Measurements from ENCODE around the gene BTBD19. TPM values are rescaled to one million over a fixed set of nuclear protein-coding genes. Genes with fewer than 3 reads are reported as not detected.
A peak's percentile ranks its signal among the peaks of the same experiment; 100 is the strongest.

The BTBD19 gene
- total RNA-seq, 1 donor from 2014 or later: 22.2 TPM

DNA sequence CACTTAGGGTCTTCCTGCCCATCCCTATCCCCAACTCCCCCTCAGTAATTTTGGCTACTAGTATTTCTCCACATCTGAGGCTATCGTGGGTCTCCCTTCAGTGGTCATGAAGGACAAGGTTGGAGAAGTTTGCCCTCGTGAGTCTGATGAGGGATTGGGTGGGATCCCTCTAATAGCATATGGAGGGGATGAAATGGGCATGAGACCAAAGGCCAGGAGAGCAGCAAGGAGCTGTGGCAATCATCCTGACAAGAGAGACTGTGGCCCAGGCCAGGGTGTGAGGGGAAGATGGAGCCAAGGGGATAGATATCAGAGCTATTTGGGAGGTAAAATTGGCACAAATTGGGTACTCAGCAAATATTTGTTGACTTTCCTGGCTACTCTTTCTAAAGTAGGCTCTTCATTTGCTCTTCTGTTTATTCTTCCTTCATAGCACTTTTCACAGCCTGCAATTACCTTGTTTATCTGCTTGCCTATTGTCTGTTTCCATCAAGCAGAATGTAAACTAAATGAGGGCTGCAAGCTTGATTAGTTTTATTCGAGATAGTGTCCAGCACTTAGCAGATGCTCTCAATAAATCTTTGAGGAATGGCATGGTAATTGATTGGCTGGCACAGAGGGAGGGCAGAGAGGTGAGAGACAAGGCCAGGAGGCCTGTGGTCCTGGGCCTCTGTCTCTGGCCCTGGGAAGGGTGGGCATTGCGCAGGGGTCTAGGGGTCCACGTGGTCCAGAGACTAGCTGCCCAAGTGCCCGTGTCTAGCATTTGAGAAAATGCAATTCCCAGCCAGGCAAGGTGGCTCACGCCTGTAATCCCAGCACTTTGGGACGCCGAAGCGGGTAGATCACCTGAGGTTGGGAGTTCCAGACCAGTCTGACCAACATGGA lies 9.6 kb upstream of the BTBD19 start:
- Mint-ChIP-seq H3K4me1 (peaks cover 26% of the 10 kb centered on the region), H3K36me3 (ENCODE audit: low read depth) (peaks cover 28% of the 10 kb centered on the region), H3K27me3 (no peaks in the 10 kb centered on the region), H3K27ac (peak overlapping the region; percentile 100), H3K9me3 (no peaks in the 10 kb centered on the region), H3K4me3 (peak overlapping the region; percentile 99)
- intact Hi-C loops (cut with micrococcal nuclease): no loop called here
- peak; percentile 65 for DNase-seq

DNA sequence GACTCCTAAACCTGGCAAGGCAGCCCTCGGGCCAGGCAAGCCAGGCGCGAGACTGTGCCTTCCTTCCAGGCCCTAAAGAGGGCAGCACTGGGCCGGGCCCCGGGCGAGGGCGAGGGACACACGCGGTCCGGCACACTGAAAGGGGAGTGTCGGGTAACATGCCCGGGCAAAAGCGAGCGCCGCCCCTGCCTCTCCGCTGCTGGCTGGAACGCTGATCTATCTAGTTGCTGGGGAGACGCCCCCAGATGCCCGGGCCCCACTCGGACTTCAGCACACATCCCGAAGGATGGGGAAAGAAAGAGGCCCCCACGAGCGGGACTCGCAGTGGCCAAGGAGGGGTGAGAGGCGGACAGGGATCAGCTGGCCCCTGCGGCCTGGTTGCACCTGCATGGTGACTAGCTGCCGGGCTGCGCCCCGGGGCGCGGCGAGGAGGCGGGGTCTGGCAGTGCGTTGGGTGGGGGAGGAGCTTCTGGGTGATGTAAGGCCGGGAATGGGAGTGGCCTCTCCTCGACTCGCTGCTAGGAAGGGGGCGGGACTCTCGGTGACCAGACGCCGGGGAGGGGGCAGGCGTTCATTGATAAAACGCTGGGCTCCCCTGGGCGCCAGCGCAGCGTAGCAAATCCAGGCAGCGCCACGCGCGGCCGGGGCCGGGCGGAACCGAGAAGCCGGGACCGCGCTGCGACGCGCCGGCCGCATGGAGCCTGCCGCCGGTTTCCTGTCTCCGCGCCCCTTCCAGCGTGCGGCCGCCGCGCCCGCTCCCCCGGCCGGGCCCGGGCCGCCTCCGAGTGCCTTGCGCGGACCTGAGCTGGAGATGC lies 8.3 kb upstream of the BTBD19 start, which contains the start of gene PLK3:
Gene PLK3 (plus strand): TSS at position 608 of the 815 bp plus-strand sequence. CDS start 87 bp downstream, at position 695.
- Mint-ChIP-seq H3K36me3 (ENCODE audit: low read depth) (peaks cover 40% of the 10 kb centered on the region), H3K4me3 (peak within 1 kb of the TSS; percentile 99), H3K27ac (peak within 1 kb of the TSS; percentile 100), H3K9me3 (no peaks in the 10 kb centered on the region), H3K27me3 (no peaks in the 10 kb centered on the region), H3K4me1 (peaks cover 35% of the 10 kb centered on the region)
- peak; percentile 99 for DNase-seq
- intact Hi-C loops (cut with micrococcal nuclease): loop anchor here (2.0 to 10.0 kb wide), 4 partner anchors 502 to 785 kb away; partner anchors contain the start of genes MUTYH, NASP, TESK2 and TOE1

DNA sequence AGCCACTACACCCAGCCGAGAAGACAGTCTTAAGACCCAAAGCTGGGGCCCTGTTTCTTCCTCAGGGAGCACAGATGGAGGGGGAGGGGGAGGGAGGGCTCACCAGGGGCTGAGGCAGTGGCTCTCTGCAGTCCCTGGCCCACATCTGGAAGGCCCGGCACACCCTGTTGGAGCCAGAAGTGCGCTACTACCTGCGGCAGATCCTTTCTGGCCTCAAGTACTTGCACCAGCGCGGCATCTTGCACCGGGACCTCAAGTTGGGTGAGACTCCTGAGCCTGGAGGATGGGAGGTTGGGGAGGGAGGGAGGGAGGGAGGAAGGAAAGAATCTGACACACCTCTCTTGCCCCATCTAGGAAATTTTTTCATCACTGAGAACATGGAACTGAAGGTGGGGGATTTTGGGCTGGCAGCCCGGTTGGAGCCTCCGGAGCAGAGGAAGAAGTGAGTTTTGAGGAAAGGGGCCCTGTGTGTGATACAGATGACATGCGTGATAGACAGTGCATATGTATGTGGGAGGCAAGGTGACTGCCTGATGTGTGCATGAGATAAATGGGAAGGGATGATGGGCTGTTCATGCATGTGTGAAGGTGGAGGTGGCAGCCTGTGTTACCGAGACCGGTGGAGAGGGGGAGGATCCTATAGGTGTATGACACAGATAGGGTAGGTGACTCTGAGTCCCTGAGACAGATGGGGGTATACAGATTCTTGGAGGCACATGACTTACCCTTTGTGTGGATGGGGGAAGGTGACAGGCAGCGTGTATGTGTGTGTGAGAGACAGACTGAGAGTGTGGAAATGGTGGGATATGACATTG lies 6.6 kb upstream of the BTBD19 start:
- H3K36me3 Mint-ChIP-seq (ENCODE audit: low read depth): peaks cover 52% of the 10 kb centered on the region
- H3K27me3 Mint-ChIP-seq: no peaks in the 10 kb centered on the region
- intact Hi-C loops (cut with micrococcal nuclease): loop anchor here (1.0 to 10.0 kb wide), 6 partner anchors 8 to 783 kb away; partner anchors contain the start of genes MUTYH, NASP, TESK2 and TOE1
- H3K9me3 Mint-ChIP-seq: no peaks in the 10 kb centered on the region
- peak overlapping the region; percentile 96 for H3K4me3 Mint-ChIP-seq
- peaks cover 44% of the 10 kb centered on the region for H3K4me1 Mint-ChIP-seq
- peak; percentile 79 for DNase-seq
- peak overlapping the region; percentile 89 for H3K27ac Mint-ChIP-seq

DNA sequence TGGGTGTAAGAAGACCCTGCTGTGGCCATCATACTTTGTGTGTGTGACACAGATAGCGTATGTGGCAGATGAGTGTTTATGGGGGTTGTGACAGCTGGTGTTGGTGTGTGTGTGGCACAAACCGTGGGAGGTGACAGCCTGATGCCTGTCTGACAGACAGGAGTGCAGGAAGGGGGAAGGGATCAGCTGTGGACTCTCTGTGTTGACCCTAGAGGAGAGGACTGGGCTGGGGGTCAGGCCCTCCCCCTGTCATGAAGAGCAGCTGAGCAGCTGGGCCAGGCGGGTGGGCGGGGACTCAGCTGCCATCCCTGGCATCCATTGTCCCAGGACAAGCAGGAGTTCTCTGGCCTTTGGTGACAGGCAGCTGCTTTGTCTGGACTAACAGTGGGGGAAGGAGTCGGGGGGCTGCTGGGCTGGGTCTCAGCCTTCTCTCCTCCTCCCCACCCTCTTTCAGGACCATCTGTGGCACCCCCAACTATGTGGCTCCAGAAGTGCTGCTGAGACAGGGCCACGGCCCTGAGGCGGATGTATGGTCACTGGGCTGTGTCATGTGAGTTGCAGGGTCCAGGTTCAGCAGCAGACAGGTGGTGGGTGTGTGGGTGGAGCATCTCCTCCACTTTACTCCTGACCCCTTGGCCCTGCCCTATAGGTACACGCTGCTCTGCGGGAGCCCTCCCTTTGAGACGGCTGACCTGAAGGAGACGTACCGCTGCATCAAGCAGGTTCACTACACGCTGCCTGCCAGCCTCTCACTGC lies 5.8 kb upstream of the BTBD19 start:
- Mint-ChIP-seq H3K9me3 (no peaks in the 10 kb centered on the region), H3K27ac (peak overlapping the region; percentile 89), H3K4me3 (peak overlapping the region; percentile 96), H3K27me3 (no peaks in the 10 kb centered on the region), H3K36me3 (ENCODE audit: low read depth) (peaks cover 60% of the 10 kb centered on the region), H3K4me1 (peaks cover 52% of the 10 kb centered on the region)
- intact Hi-C loops (cut with micrococcal nuclease): loop anchor here (5.0 to 10.0 kb wide), 3 partner anchors 500 to 782 kb away; partner anchors contain the start of genes NASP and TESK2
- DNase-seq: peak; percentile 69

DNA sequence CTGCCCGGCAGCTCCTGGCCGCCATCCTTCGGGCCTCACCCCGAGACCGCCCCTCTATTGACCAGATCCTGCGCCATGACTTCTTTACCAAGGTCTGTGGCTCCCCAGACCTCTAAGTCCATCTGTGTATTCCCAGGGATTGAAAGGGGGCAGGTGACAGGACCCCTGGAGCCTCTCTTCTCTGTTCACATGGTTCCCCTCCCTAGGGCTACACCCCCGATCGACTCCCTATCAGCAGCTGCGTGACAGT lies 5.3 kb upstream of the BTBD19 start:
- H3K27me3 Mint-ChIP-seq: no peaks in the 10 kb centered on the region
- peak overlapping the region; percentile 96 for H3K4me3 Mint-ChIP-seq
- H3K9me3 Mint-ChIP-seq: no peaks in the 10 kb centered on the region
- H3K36me3 Mint-ChIP-seq (ENCODE audit: low read depth): peaks cover 64% of the 10 kb centered on the region
- DNase-seq: no peak
- intact Hi-C loops (cut with micrococcal nuclease): loop anchor here (5.0 to 10.0 kb wide), 3 partner anchors 499 to 782 kb away; partner anchors contain the start of genes NASP and TESK2
- peak overlapping the region; percentile 49 for H3K27ac Mint-ChIP-seq
- peaks cover 56% of the 10 kb centered on the region for H3K4me1 Mint-ChIP-seq

DNA sequence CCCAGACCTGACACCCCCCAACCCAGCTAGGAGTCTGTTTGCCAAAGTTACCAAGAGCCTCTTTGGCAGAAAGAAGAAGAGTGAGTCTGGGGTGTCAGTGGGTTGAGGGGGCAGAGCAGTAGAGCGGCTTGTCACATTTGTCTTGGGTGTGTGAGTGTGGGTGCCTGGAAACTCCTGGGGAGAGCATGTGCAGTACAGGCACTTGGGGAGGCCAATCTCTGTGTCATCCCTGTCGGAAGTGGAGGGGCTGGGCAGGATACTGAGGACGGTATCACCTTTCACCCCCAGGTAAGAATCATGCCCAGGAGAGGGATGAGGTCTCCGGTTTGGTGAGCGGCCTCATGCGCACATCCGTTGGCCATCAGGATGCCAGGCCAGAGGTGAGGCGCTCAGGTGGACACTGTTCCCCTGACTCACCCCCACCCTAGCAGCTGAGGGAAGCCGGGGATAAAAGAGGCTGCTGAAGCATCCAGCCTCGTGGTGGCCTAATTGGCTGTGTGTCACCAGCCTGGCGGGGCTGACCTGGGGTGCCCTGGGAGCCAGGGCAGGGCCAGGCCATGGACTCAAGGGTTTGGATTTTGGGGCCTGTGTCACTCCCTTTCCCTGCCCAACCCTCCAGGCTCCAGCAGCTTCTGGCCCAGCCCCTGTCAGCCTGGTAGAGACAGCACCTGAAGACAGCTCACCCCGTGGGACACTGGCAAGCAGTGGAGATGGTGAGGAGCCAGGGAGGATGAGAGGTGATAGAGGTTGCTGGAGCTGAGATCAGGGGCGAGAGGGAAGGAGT lies 4.8 kb upstream of the BTBD19 start:
- Mint-ChIP-seq H3K27ac (peak overlapping the region; percentile 49), H3K4me1 (peaks cover 59% of the 10 kb centered on the region), H3K4me3 (peak overlapping the region; percentile 96), H3K9me3 (no peaks in the 10 kb centered on the region), H3K27me3 (no peaks in the 10 kb centered on the region), H3K36me3 (ENCODE audit: low read depth) (peaks cover 66% of the 10 kb centered on the region)
- intact Hi-C loops (cut with micrococcal nuclease): loop anchor here (5.0 to 10.0 kb wide), 3 partner anchors 499 to 781 kb away; partner anchors contain the start of genes NASP and TESK2
- peak; percentile 65 for DNase-seq

DNA sequence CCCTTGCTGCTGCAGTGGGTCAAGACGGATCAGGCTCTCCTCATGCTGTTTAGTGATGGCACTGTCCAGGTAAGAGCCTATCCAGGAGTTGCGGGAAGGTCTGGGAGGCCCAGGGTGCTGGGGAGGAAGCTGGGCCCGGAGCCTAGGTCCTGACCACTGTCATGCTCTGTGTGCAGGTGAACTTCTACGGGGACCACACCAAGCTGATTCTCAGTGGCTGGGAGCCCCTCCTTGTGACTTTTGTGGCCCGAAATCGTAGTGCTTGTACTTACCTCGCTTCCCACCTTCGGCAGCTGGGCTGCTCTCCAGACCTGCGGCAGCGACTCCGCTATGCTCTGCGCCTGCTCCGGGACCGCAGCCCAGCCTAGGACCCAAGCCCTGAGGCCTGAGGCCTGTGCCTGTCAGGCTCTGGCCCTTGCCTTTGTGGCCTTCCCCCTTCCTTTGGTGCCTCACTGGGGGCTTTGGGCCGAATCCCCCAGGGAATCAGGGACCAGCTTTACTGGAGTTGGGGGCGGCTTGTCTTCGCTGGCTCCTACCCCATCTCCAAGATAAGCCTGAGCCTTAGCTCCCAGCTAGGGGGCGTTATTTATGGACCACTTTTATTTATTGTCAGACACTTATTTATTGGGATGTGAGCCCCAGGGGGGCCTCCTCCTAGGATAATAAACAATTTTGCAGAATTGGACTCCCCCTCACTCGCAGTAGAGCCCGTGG lies 2.9 kb upstream of the BTBD19 start:
- DNase-seq: peak; percentile 68
- H3K27ac Mint-ChIP-seq: peak overlapping the region; percentile 49
- peaks cover 70% of the 10 kb centered on the region for H3K4me1 Mint-ChIP-seq
- intact Hi-C loops (cut with micrococcal nuclease): loop anchor here (5.0 to 10.0 kb wide), 3 partner anchors 689 to 997 kb away; partner anchors contain the start of genes MAST2, NASP and TESK2
- no peaks in the 10 kb centered on the region for H3K9me3 Mint-ChIP-seq
- H3K27me3 Mint-ChIP-seq: peaks cover 2% of the 10 kb centered on the region
- peak overlapping the region; percentile 96 for H3K4me3 Mint-ChIP-seq
- peaks cover 77% of the 10 kb centered on the region for H3K36me3 Mint-ChIP-seq (ENCODE audit: low read depth)

DNA sequence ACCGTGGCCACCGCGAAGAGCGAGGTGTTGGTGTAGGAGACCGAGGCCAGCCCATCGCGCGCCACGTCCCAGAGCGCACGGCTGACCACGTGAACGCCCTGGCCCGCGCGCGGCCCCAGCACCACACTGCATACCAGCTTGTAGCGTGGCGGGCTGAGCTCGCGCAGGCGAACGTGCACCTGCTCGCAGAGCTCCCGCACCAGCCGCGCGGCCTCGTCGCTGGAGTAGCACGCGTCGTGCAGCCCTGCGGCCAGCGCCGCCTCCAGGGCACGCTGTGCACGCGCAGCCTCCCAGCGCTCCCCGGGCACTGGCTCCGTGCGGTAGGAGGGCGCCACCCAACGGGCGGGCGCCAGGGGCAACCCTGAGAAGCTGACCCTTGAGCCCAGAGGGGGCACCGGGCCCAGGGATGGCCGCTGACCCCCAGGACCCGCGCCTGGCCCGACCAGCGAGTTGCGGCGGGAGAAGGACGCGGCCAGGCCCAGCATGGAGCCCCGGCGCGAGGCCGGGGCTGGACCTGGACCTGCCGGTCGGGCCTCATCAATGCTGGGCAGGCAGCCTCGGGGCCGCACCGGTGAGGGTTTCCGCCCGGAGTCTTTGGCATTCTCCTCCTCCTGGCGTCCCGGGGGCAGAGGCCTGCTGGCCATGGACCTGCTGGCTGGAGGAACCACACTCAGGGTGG lies 2.2 kb upstream of the BTBD19 start:
- Mint-ChIP-seq H3K27me3 (peaks cover 2% of the 10 kb centered on the region), H3K9me3 (no peaks in the 10 kb centered on the region), H3K4me1 (peaks cover 77% of the 10 kb centered on the region), H3K27ac (peak overlapping the region; percentile 99), H3K4me3 (peak overlapping the region; percentile 96), H3K36me3 (ENCODE audit: low read depth) (peaks cover 78% of the 10 kb centered on the region)
- peak; percentile 69 for DNase-seq
- intact Hi-C loops (cut with micrococcal nuclease): loop anchor here (5.0 to 10.0 kb wide), 3 partner anchors 689 to 996 kb away; partner anchors contain the start of genes MAST2, NASP and TESK2

DNA sequence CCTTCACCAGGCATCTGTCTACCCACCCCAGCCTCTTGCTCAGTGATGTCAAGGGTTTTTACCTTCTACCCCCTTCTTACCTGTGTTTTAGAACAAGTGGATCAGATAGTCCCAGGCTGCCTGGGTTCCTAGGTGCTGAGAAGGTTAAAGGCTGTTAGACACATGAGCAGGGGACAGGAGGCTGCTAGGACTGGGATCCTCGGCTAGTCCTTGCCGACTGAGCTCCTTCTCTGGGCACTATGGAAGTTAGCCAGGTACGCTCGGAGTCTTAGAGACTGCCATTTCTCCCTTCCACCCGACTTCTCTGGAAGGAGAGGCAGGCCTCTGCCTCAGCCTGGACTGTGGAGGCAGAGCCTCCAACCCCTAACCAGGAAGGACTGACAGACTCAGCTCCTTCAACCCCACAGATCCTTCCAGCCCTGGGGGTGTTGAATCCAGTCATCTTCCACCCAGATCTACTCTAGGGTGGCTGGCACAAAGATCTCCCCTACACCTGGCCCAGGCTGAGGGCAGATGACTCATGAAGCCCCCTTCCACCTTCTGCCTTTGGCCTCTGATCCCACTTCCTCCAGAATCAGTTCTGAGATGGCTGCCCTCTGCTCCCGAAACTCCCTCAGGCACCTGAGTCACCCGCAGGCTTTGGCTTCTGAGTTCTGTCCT lies 1.5 kb upstream of the BTBD19 start, which contains the start of gene DYNLT4:
Gene DYNLT4 (minus strand): TSS at position 648 of the 660 bp plus-strand sequence. CDS start 683 bp downstream, outside the sequence.
- Mint-ChIP-seq H3K27ac (peak within 1 kb of the TSS; percentile 99), H3K9me3 (no peaks in the 10 kb centered on the region), H3K27me3 (peaks cover 2% of the 10 kb centered on the region), H3K4me3 (peak within 1 kb of the TSS; percentile 81), H3K4me1 (peaks cover 82% of the 10 kb centered on the region), H3K36me3 (ENCODE audit: low read depth) (peaks cover 79% of the 10 kb centered on the region)
- no peak for DNase-seq
- intact Hi-C loops (cut with micrococcal nuclease): loop anchor here (1.0 to 10.0 kb wide), 4 partner anchors 12 to 995 kb away; partner anchors contain the start of genes MAST2, NASP and TESK2

DNA sequence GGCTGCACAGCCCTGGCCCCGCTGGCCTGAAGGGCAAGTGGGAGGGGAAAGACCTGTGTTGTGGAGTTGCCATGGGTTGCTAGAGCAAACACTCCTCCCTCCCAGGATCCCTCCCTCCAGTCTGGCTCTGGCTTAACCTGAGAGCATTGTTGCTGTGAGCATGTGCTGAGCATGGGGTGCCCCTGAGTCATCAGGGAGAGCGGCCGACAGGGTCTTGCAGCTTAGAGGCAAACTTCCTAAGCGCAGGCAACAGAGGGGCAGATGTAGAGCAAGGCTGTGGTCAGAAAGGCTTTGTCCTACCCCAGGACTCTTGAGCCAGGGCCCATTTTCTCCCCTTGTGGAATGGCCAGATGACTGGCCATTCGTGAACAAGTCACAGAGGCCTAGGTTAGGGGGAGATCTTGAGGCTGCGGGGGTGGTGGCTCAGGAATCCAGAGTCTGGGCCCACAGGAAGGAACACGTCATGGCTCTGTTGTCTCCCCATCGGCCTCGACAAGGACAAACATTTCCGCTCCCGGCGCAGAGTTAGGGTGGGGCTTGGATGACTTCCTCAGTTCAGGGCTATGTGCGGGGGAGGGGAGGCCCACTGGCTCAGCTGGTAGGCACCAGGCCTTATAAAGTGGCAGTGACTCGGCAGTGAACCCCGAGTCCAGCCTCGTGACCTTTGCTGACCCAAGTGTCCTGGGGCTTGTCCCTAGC lies 810 bp upstream of the BTBD19 start:
- Mint-ChIP-seq H3K27ac (peak overlapping the region; percentile 99), H3K9me3 (no peaks in the 10 kb centered on the region), H3K4me3 (peak overlapping the region; percentile 81), H3K4me1 (peaks cover 82% of the 10 kb centered on the region), H3K36me3 (ENCODE audit: low read depth) (peaks cover 79% of the 10 kb centered on the region), H3K27me3 (peaks cover 2% of the 10 kb centered on the region)
- intact Hi-C loops (cut with micrococcal nuclease): loop anchor here (1.0 to 10.0 kb wide), 4 partner anchors 12 to 995 kb away; partner anchors contain the start of genes MAST2, NASP and TESK2
- DNase-seq: peak; percentile 96

Data from activated CD4-positive, alpha-beta T cell treated with anti-CD3 and anti-CD28 coated beads, Interleukin-2, amount 10 ng/mL, durations not matched to agents 24 days and 14 days (primary cell).